ENCODE results near the gene RLN3. TPM values are rescaled to one million over a fixed set of nuclear protein-coding genes. Genes with fewer than 3 reads are reported as not detected.
A peak's percentile ranks its signal among the peaks of the same experiment; 100 is the strongest.

RLN3 gene
- total and polyA plus RNA-seq, 9 of the 15 experiments (the other 6 are each of a cell fraction or from before 2014, with no cell fraction given) = 0.31 to 1.2 (median 0.71) TPM; not detected in 6

DNA sequence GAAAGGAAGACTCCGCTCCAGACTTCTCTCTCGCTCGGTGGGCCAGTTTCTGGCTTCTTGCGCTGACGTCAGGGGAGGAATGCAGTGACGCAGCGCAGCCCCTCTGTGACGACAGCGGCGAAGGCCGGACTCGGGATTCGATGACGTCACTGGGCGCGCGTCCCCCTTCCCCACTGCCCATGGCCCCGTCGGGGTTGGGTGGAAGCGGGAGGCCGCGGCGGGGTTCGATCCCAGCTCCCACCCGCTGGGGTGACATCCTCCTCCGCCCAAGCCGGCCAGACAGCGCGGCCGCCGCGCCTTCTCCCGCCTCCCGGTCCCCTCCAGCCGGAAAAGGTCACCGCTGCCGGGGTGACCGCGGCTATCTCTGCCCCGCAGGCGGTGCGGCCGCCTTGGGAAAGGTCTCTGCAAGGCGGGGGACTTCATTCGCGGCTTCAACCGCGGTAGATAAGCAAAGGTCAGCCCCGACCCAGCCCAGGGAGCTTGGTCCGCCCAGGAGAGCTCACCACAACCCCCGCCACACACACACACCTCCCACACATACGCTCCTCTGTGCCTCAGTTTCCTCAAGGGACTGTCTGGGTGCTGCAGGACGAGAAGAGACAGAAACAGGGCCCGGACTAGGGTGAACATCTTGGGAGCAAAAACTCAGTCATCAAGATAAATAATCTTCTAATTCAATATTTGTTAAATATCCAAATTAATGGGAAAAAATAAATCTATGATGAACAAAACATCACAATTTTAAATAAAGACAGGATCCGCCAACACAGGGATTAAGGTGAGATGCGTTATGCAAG is 21.0 kb upstream of the RLN3 start (continued):
- TF ChIP-seq CBFA2T2 (conservative IDR thresholded peaks at IDR 0.05) (peak; percentile 96), RBM15 (IDR thresholded peaks at IDR 0.05; ENCODE audit: insufficient read depth, low read length) (no peak), RHOXF2B (CRISPR knock-in tag; conservative IDR thresholded peaks at IDR 0.05) (0 out of 2 replicates have a peak, but pooled peaks have one; percentile 67), ZNF436 (CRISPR knock-in tag; IDR thresholded peaks at IDR 0.05) (no peak), MITF (IDR thresholded peaks at IDR 0.05) (0 out of 2 replicates have a peak, but pooled peaks have one; percentile 43), ZC3H11A (IDR thresholded peaks at IDR 0.05; ENCODE audit: low read depth, low read length) (peak; percentile 82; the same call in 1 of the 2 replicates), CREBBP (IDR thresholded peaks at IDR 0.05; ENCODE audit: low read depth, low read length) (no peak), CBX2 (IDR thresholded peaks at IDR 0.05; ENCODE audit: insufficient read depth, low read length, poor library complexity, severe bottlenecking) (no peak), NELFE (IDR thresholded peaks at IDR 0.05; ENCODE audit: insufficient read depth, insufficient read length) (no peak), TAF7 (tag; IDR thresholded peaks at IDR 0.05) (no peak), TCF7L2 (IDR thresholded peaks at IDR 0.05; ENCODE audit: low read depth, low read length) (no peak), SETDB1 (IDR thresholded peaks at IDR 0.05; ENCODE audit: low read length) (no peak), CHCHD3 (CRISPR knock-in tag; IDR thresholded peaks at IDR 0.05) (no peak), TEAD1 (CRISPR knock-in tag; IDR thresholded peaks at IDR 0.05) (peak; percentile 62 to 85; a peak in 3 of 4 replicates), ZFP1 (CRISPR knock-in tag; IDR thresholded peaks at IDR 0.05) (no peak), ARID2 (IDR thresholded peaks at IDR 0.05) (peak; percentile 63; the same call in 1 of the 2 replicates), RBM17 (IDR thresholded peaks at IDR 0.05; ENCODE audit: borderline replicate concordance, low read depth, low read length) (no peak), HNRNPLL (IDR thresholded peaks at IDR 0.05; ENCODE audit: low read depth, low read length, poor library complexity, severe bottlenecking) (no peak), NFE2 (IDR thresholded peaks at IDR 0.05; ENCODE audit: low read depth) (peak; percentile 35; the same call in 1 of the 2 replicates), CBX8 (IDR thresholded peaks at IDR 0.05; ENCODE audit: borderline replicate concordance, extremely low read depth, low read depth, low read length, poor library complexity, severe bottlenecking) (no peak), CHD2 (IDR thresholded peaks at IDR 0.05; ENCODE audit: low read depth, low read length) (no peak)
- TF ChIP-seq, protein P1, sequence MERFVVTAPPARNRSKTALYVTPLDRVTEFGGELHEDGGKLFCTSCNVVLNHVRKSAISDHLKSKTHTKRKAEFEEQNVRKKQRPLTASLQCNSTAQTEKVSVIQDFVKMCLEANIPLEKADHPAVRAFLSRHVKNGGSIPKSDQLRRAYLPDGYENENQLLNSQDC (CRISPR knock-in tag; IDR thresholded peaks at IDR 0.05) = 0 out of 2 replicates have a peak, but pooled peaks have one; percentile 12
- TF ChIP-seq, protein P2, sequence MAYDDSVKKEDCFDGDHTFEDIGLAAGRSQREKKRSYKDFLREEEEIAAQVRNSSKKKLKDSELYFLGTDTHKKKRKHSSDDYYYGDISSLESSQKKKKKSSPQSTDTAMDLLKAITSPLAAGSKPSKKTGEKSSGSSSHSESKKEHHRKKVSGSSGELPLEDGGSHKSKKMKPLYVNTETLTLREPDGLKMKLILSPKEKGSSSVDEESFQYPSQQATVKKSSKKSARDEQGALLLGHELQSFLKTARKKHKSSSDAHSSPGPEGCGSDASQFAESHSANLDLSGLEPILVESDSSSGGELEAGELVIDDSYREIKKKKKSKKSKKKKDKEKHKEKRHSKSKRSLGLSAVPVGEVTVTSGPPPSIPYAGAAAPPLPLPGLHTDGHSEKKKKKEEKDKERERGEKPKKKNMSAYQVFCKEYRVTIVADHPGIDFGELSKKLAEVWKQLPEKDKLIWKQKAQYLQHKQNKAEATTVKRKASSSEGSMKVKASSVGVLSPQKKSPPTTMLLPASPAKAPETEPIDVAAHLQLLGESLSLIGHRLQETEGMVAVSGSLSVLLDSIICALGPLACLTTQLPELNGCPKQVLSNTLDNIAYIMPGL (CRISPR knock-in tag; IDR thresholded peaks at IDR 0.05) = peak; percentile 82
- TF ChIP-seq, protein P3, sequence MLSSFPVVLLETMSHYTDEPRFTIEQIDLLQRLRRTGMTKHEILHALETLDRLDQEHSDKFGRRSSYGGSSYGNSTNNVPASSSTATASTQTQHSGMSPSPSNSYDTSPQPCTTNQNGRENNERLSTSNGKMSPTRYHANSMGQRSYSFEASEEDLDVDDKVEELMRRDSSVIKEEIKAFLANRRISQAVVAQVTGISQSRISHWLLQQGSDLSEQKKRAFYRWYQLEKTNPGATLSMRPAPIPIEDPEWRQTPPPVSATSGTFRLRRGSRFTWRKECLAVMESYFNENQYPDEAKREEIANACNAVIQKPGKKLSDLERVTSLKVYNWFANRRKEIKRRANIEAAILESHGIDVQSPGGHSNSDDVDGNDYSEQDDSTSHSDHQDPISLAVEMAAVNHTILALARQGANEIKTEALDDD (IDR thresholded peaks at IDR 0.05) = 0 out of 2 replicates have a peak, but pooled peaks have one; percentile 21

All from K562 (cell line).